NB4 (cell line): ENCODE measurements around the gene CCDC14.

Experiments
- CTCF ChIP-seq: IDR thresholded peaks from one replicate; pipeline ENCODE4 v1.5.1; 2012; ENCODE audit warnings: low read depth, low read length
- MAX ChIP-seq: IDR thresholded peaks from 2 replicates; pipeline ENCODE4 v1.6.1; 2011; ENCODE audit warnings: low read depth, low read length
- POLR2A ChIP-seq: IDR thresholded peaks from 2 replicates; pipeline ENCODE4 v1.6.1; 2011; ENCODE audit warnings: mild to moderate bottlenecking; ENCODE audit not compliant: insufficient read length; ENCODE audit errors: extremely low read depth

- TF ChIP-seq MAX (no peak), CTCF (no peak), POLR2A (no peak)
These were observed 46.2 kb upstream of the CCDC14 start for GRCh38 chr3:124007186-124007585.
